SK-N-SH (cell line): ENCODE results near the gene DDR1. TPM values are rescaled to one million over a fixed set of nuclear protein-coding genes. Genes with fewer than 3 reads are reported as not detected.

ENCODE experiments used
- CTCF ChIA-PET: fragments of 300-600, 350-600 bp; formaldehyde crosslinking; extraction: SDS; loops from one replicate; lab custom pipeline; 2021; lab: Yijun Ruan, JAX
- POLR2A ChIA-PET: fragments of 350-600 bp; sonication (Branson Sonifier 250); formaldehyde crosslinking; extraction: SDS; loops from one replicate; lab custom pipeline; 2020; ENCODE audit warnings: antibody characterized with exemption, inconsistent platforms; lab: Yijun Ruan, JAX
- DNase-seq: peaks from one replicate; pipeline ENCODE4 v3.0.0; 2012
- H2AFZ ChIP-seq: fragments of 200-600 bp; sonication (generic); 2 replicates; pipeline ENCODE4 v1.8.1; 2016; ENCODE audit warnings: antibody characterized with exemption, mild to moderate bottlenecking, low read depth
- H3F3A ChIP-seq: fragments of 200-600 bp; sonication (generic); replicated peaks from 2 replicates; pipeline ENCODE3; 2016; ENCODE audit warnings: antibody characterized with exemption, mild to moderate bottlenecking; ENCODE audit not compliant: insufficient read depth
- H3K27ac ChIP-seq, 2 experiments: fragments of 200-500 bp in 1 of 2; fragments of 200-600 bp in 1 of 2; sonication (Bioruptor generic) in 1 of 2; sonication (generic), shearing (Covaris generic) in 1 of 2; 2 replicates each; pipeline versions ENCODE4 v1.5.1 to v1.6.1; 2014 to 2016; ENCODE audit warnings: low read depth in 2 of 2, inconsistent platforms in 1 of 2, low read length in 1 of 2, mild to moderate bottlenecking in 1 of 2, mixed read lengths in 1 of 2
- H3K27me3 ChIP-seq: fragments of 200-600 bp; sonication (generic), shearing (Covaris generic); 2 replicates; pipeline ENCODE4 v1.6.1; 2016; ENCODE audit warnings: mixed run types; ENCODE audit not compliant: insufficient read depth
- H3K36me3 ChIP-seq, 2 experiments: fragments of 200-500 bp in 1 of 2; fragments of 200-600 bp in 1 of 2; sonication (Bioruptor generic) in 1 of 2; sonication (generic) in 1 of 2; replicated peaks in 1 of 2; 2 replicates each; pipeline versions ENCODE3 to v1.5.1; 2014 to 2016; ENCODE audit warnings: low read length in 1 of 2, mild to moderate bottlenecking in 1 of 2; ENCODE audit not compliant: insufficient read depth in 2 of 2, control insufficient read depth in 1 of 2
- H3K4me1 ChIP-seq, 2 experiments: fragments of 200-500 bp in 1 of 2; fragments of 200-600 bp in 1 of 2; sonication (Bioruptor generic) in 1 of 2; sonication (generic), shearing (Covaris generic) in 1 of 2; 2 replicates each; pipeline versions ENCODE4 v1.5.1 to v1.6.1; 2014 to 2016; ENCODE audit warnings: low read depth in 1 of 2, low read length in 1 of 2, mixed run types in 1 of 2; ENCODE audit not compliant: insufficient read depth in 2 of 2, control insufficient read depth in 1 of 2
- H3K4me2 ChIP-seq: fragments of 200-600 bp; sonication (generic), shearing (Covaris generic); 2 replicates; pipeline ENCODE4 v1.6.1; 2017; ENCODE audit warnings: mixed run types
- H3K4me3 ChIP-seq, 2 experiments: fragments of 200-500 bp in 1 of 2; fragments of 200-600 bp in 1 of 2; sonication (Bioruptor generic) in 1 of 2; sonication (generic), shearing (Covaris generic) in 1 of 2; 2 replicates each; pipeline versions ENCODE4 v1.5.1 to v1.8.1; 2014 to 2016; ENCODE audit warnings: low read depth in 2 of 2, inconsistent platforms in 1 of 2, low read length in 1 of 2, mild to moderate bottlenecking in 1 of 2, mixed read lengths in 1 of 2, moderate library complexity in 1 of 2
- H3K79me2 ChIP-seq: fragments of 200-600 bp; sonication (generic); 2 replicates; pipeline ENCODE4 v1.8.1; 2017; ENCODE audit warnings: mild to moderate bottlenecking; ENCODE audit not compliant: insufficient read depth
- H3K9ac ChIP-seq: fragments of 200-600 bp; sonication (generic); 2 replicates; pipeline ENCODE4 v1.6.1; 2017; ENCODE audit warnings: mixed run types
- H3K9me2 ChIP-seq: fragments of 200-600 bp; sonication (generic); 2 replicates; pipeline ENCODE4 v1.6.1; 2017; ENCODE audit warnings: mixed run types
- H3K9me3 ChIP-seq: fragments of 200-600 bp; sonication (generic); 2 replicates; pipeline ENCODE4 v1.6.1; 2017; ENCODE audit warnings: mixed run types, mild to moderate bottlenecking, moderate library complexity
- H4K20me1 ChIP-seq: fragments of 200-600 bp; sonication (generic); 2 replicates; pipeline ENCODE4 v1.6.1; 2017; ENCODE audit warnings: mild to moderate bottlenecking, mixed run types; ENCODE audit not compliant: insufficient read depth
- EZH2phosphoT487 ChIP-seq: fragments of 200-600 bp; sonication (generic); IDR thresholded peaks from 2 replicates; pipeline ENCODE4 v1.6.1; 2017; ENCODE audit warnings: low read depth, mixed run types, mild to moderate bottlenecking, antibody characterized with exemption, moderate library complexity, borderline replicate concordance
- FOXJ3 ChIP-seq: sonication (generic); formaldehyde crosslinking; IDR thresholded peaks from 2 replicates; pipeline ENCODE4 v1.5.1; 2020; ENCODE audit warnings: mild to moderate bottlenecking, missing genetic modification reagents
- GABPA ChIP-seq: IDR thresholded peaks from 2 replicates; pipeline ENCODE4 v1.4.0; 2012; ENCODE audit warnings: low read depth, mild to moderate bottlenecking
- GATA2 ChIP-seq: sonication (generic); formaldehyde crosslinking; IDR thresholded peaks from 2 replicates; pipeline ENCODE4 v1.5.0; 2020; ENCODE audit warnings: mild to moderate bottlenecking, missing genetic modification reagents
- JUND ChIP-seq: IDR thresholded peaks from 2 replicates; pipeline ENCODE4 v1.4.0; 2012
- MEF2A ChIP-seq: IDR thresholded peaks from 2 replicates; pipeline ENCODE4 v1.4.0; 2012; ENCODE audit warnings: low read depth, borderline replicate concordance
- NRF1 ChIP-seq: IDR thresholded peaks from 2 replicates; pipeline ENCODE4 v1.6.1; 2012; ENCODE audit warnings: low read depth, mild to moderate bottlenecking, low read length
- POLR2AphosphoS5 ChIP-seq: IDR thresholded peaks from 2 replicates; pipeline ENCODE4 v1.6.1; 2012; ENCODE audit warnings: low read depth, low read length
- RCOR1 ChIP-seq: fragments of 150-350 bp; IDR thresholded peaks from 2 replicates; pipeline ENCODE4 v1.6.1; 2017; ENCODE audit warnings: antibody characterized with exemption, low read length
- RFX5 ChIP-seq: IDR thresholded peaks from 2 replicates; pipeline ENCODE4 v1.6.1; 2012; ENCODE audit warnings: mild to moderate bottlenecking, improper control_type of control experiment, low read length
- SMC3 ChIP-seq: IDR thresholded peaks from 2 replicates; pipeline ENCODE4 v1.6.1; 2012; ENCODE audit warnings: low read depth, low read length, improper control_type of control experiment
- ZBTB33 ChIP-seq: IDR thresholded peaks from 2 replicates; pipeline ENCODE4 v1.4.0; 2012; ENCODE audit warnings: low read depth, borderline replicate concordance
- WGBS: methylation state at CpG from one replicate; pipeline ENCODE4 v1.1.6; 2017; ENCODE audit warnings: low lambda C conversion rate; 5-methylcytosine and 5-hydroxymethylcytosine counted together
- polyA plus RNA-seq, 3 experiments: library from polyadenylated mRNA; depleted of rRNA; stranded (reverse); fragments of >200 nt; gene quantifications; 2 replicates each; pipeline ENCODE4 v1.2.3, GENCODE V29; 2012
- TF ChIP-seq, protein P1 (sequence below): IDR thresholded peaks from 2 replicates; pipeline ENCODE4 v1.4.0; 2012; ENCODE audit warnings: low read depth
- TF ChIP-seq, protein P2 (sequence below): fragments of 150-350 bp; IDR thresholded peaks from 2 replicates; pipeline ENCODE4 v1.6.1; 2016; ENCODE audit warnings: mild to moderate bottlenecking, low read depth, low read length
- TF ChIP-seq, protein P3 (sequence below): IDR thresholded peaks from 2 replicates; pipeline ENCODE4; 2012
- TF ChIP-seq, protein P4 (sequence below): IDR thresholded peaks from 2 replicates; pipeline ENCODE4 v1.4.0; 2012; ENCODE audit warnings: low read depth, borderline replicate concordance

The DDR1 gene
- polyA plus RNA-seq, 1 of the 3 experiments (the other 2 are of a cell fraction) = 52.8 TPM

DNA sequence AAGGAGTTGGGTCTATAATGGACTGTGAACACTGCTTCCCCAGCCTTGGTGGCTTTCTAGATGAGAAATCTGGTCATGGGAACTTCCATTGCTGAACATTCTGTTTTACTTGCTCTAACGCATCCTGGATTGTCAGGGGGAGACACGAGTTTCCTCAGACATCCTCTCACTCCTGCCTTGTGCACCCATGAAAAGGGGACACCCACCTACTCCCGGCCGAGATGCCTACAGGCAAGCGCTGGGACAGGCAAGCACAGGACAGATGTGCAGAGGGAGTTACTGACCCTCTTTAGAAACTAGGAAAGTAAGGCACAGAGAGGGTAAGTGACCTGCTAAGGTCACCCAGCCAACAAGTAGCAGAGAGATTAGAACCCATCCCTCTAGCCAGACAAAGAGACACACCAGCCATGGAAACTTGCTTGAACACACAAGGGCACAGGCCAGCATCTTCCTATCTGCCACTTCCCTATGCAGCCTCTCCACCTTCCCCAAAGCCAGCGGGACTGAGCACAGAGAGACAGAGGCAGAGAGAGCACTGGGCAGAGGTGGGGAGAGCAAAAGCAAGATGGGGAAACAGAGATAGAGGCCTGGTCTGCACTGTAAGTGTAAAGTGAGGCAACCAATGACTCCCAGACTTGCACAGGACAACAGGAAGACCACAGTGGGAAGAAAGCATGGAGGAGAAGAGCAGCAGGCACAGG is 48.5 kb downstream of the DDR1 start:
- no peak for DNase-seq
- WGBS = 56% methylated on average over 3 of the region's 6 CpGs
- Histone ChIP-seq H3F3A (no peaks in the 10 kb centered on the region), H3K4me2 (no peak overlapping the region), H3K9me3 (no peaks in the 10 kb centered on the region), H2AFZ (no peak overlapping the region), H3K27ac (no peak overlapping the region), H3K4me3 (no peak overlapping the region), H4K20me1 (no peaks in the 10 kb centered on the region), H3K4me1 (no peaks in the 10 kb centered on the region), H3K36me3 (no peaks in the 10 kb centered on the region), H3K27me3 (no peaks in the 10 kb centered on the region), H3K9ac (no peak overlapping the region), H3K79me2 (no peaks in the 10 kb centered on the region), H3K9me2 (no peaks in the 10 kb centered on the region)
- POLR2A ChIA-PET = no interaction called here
- CTCF ChIA-PET = interaction anchor here (1.9 kb wide), 1 partner anchor 8 kb away, joined by 6 read pairs; the partner anchor contains the start of gene MUCL3
- TF ChIP-seq, protein P1, sequence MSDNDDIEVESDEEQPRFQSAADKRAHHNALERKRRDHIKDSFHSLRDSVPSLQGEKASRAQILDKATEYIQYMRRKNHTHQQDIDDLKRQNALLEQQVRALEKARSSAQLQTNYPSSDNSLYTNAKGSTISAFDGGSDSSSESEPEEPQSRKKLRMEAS = no peak
- TF ChIP-seq RCOR1 = no peak
- TF ChIP-seq SMC3 = no peak
- TF ChIP-seq, protein P2, sequence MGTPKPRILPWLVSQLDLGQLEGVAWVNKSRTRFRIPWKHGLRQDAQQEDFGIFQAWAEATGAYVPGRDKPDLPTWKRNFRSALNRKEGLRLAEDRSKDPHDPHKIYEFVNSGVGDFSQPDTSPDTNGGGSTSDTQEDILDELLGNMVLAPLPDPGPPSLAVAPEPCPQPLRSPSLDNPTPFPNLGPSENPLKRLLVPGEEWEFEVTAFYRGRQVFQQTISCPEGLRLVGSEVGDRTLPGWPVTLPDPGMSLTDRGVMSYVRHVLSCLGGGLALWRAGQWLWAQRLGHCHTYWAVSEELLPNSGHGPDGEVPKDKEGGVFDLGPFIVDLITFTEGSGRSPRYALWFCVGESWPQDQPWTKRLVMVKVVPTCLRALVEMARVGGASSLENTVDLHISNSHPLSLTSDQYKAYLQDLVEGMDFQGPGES = no peak
- TF ChIP-seq MEF2A = no peak
- TF ChIP-seq, protein P3, sequence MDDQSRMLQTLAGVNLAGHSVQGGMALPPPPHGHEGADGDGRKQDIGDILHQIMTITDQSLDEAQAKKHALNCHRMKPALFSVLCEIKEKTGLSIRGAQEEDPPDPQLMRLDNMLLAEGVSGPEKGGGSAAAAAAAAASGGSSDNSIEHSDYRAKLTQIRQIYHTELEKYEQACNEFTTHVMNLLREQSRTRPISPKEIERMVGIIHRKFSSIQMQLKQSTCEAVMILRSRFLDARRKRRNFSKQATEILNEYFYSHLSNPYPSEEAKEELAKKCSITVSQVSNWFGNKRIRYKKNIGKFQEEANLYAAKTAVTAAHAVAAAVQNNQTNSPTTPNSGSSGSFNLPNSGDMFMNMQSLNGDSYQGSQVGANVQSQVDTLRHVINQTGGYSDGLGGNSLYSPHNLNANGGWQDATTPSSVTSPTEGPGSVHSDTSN = no peak
- TF ChIP-seq, protein P4, sequence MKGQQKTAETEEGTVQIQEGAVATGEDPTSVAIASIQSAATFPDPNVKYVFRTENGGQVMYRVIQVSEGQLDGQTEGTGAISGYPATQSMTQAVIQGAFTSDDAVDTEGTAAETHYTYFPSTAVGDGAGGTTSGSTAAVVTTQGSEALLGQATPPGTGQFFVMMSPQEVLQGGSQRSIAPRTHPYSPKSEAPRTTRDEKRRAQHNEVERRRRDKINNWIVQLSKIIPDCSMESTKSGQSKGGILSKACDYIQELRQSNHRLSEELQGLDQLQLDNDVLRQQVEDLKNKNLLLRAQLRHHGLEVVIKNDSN = no peak
- no peak for TF ChIP-seq RFX5
- no peak for TF ChIP-seq FOXJ3 (CRISPR knock-in tag)
- no peak for TF ChIP-seq NRF1
- TF ChIP-seq GATA2 (CRISPR knock-in tag) = no peak
- TF ChIP-seq EZH2phosphoT487 = no peak
- no peak for TF ChIP-seq POLR2AphosphoS5
- no peak for TF ChIP-seq ZBTB33
- TF ChIP-seq JUND = no peak
- TF ChIP-seq GABPA = no peak
